Dedifferentiated amniotic fluid mesenchymal stem cell (primary cell): ENCODE measurements around the gene GNB5.
"Not testable (repeated sequence)": the region's sequence is repeated elsewhere in the genome, so short reads cannot be mapped to it uniquely, and the experiment has no call there.

Source experiments
- DNase-seq: peaks from one replicate; pipeline ENCODE4 v3.0.0-alpha.2; 2016; ENCODE audit errors: extremely low spot score

Gene GNB5

DNA sequence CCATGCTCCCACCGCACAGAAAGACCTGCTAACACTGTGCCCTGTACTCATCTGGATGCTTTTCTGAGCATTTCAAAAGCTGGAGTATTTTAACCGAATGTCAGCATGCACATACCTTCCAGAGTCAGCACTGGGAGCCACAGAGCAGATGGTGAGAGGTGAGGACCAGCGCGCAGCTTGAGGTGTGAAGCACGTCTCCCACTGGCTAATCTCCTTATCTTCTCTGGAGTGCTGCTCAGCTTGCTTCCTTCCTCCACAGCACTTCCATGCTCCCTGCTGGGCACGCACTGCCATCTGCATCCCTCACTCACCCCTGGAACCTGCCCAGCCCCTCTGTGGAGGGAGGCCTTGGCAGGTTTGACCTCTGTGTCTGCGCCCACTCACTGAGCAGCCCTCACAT, at the start of gene GNB5:
GNB5 (minus strand) TSS at position 186 of the 400 bp plus-strand sequence. CDS start 6,716 bp downstream, outside the sequence.
- no peak for DNase-seq

DNA sequence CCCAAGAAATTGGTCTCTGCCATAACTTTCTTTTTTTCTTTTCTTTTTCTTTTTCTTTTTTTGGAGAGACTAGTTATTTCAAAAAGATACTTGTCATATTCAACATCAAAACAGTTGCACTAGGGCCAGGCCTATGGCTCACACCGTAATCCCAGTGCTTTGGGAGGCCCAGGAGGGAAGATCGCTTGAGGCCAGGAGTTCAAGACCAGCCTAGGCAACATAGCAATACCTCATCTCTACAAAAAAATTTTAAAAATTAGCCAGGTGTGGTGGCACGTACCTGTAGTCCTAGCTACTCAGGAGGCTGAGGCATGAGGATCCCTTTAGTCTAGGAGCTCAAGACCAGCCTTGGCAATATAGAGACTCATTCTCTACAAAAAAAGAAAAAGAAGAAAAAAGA, 49.0 kb upstream of the GNB5 start:
- no peak for DNase-seq

DNA sequence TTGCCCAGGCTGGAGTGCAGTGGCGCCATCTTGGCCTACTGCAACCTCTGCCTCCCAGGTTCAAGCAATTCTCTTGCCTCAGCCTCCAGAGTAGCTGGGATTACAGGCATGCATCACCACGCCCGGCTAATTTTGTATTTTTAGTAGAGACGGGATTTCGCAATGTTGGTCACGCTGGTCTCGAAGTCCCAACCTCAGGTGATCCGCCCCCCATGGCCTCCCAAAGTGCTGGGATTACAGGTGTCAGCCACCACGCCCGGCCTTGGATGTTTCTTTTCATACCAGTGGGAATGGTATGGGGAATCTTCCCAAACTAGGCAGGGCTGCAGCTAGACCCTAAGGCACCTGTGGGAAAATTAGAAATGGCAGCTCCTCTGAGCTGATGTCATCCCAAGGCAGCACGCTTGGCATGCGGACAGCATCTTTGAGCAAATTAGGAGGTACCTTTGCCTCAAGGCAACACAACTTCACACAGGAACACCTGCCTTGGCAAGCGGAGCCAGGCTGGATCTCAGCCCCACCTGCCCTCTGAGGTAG, 47.9 kb upstream of the GNB5 start:
- DNase-seq: not testable (repeated sequence)

DNA sequence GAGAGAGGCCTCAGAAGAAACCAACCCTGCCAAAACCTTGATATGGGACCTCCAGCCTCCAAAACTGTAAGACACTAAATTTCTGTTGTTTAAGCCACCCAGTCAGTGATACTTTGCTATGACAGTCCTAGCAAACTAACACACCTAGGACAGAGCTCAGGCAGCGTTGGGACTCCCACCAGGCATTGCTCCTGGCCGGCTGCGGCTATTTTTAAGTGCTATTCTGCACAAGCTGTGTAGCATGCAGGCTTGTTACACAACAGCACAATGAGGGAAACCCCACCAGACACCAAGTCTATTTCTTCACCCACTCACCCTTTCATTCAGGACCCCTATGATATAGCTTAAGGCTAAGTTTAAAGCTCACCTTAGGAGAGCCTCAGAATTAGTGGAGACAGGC, 47.0 kb upstream of the GNB5 start:
- no peak for DNase-seq

DNA sequence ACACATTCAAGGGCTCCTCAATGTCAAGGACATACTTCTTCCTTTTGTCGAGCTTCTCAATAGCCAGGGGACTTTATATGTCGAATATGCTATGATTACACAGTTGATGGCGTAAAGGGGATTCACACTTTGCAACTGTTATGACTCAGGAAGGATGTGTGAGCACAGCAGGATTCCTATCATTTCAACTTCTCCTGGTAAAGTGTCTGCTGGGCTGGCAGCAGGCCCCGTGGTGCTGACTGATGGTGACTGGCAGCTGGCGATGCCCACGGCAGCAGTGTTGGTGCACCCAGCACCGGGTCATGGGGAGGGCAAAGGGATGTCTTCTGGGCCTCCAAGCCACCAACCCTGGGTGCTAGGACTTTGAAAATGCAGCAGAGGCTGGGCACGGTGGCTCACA, 44.8 kb upstream of the GNB5 start:
- no peak for DNase-seq

DNA sequence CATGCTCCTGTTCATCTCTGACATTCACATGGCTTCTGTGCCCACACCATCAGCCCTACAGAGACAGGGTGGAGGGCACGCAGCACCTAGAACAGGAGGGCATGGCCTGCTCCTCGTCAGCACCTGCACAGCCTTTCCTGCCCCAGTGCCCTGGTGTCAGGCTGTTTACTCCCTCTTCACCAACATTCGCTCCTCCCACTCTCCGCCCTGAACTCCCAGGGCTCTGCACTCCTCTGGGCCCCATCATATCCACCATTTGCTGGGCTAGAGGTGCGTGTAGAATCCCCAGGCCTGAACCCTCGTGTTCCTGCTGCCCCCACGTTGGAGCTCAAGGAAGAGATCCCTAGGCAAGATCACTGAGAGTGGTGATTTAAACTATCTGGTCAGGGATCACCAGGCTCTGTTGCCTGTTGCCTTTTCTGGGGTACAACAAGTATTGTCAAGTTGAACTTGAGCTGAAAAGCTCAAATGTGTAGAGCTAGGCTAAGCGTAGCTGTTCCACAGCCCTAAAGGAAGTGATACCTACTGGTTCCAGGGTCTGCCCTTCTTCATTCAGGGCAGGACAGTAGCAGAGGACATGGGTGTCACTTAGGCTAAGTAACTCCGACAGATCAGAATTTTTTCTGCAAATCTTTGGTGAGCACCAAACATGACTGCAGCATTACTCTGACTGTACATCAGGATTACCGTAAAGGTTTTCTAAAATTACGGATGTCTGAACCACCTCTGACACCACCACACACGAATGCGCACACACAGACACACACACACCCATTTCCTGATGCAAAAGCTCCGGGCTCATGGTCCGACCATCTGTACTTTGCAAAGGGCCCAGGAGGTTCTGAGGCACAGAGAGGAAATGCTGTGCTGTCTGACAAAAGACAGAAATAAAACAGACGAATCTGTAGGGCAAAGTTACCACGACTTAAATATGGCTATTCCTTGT, 43.7 kb upstream of the GNB5 start:
- no peak for DNase-seq

DNA sequence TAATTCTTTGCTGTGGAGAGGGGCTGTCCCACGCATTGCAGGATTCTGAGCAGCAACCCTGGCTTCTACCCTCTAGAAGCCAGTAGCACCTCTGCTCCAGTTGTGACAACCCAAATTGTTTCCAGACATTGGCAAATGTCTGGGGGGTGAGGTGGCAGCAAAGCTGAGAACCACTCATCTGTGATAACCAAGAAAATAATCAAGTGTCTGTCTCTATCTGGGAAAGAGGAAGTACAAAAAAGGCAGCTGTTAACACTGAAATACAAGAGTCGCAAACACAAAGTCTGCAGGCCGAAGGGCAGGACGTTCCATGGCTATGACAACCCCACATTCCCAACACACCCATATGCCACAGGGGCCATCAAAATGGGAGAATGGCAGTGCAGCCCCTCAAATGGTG, 42.2 kb upstream of the GNB5 start:
- DNase-seq: no peak

DNA sequence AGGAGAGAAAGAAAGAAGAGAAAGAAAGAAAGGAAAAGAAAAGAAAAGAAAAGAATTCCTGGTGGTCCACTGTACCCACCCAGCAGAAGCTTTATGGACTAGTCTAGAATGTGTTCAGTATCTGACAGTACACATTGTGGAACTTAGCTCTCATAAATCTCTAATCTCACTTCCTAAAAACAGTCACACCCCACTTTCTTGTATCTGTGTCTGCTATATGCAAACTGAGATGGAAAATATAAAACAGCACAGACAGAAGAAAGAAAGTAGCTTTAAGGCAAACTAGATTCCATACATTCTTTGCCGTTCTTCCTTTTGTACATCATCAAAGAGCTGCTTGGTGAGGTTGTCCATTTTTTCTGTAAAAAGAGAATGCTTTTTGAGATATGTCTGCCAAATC, 41.1 kb upstream of the GNB5 start:
- DNase-seq: no peak

DNA sequence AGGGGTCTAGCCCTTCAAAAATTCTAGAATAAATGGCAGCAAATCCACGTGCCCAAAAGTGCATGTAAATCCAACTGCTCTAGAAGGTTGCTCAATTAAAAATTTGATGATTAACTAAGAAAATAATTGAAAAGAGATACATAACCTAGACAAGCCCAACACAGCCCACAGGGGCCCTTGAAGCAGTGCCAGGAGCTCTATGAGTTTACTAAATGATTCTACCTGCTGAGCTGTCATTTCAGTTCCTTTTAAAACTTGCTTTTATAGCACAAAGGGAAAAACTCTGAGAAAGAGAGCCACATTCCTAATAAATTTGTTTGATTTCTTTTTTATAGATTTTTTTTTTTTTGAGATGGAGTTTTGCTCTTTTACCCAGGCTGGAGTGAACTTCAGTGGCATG, 38.9 kb upstream of the GNB5 start:
- no peak for DNase-seq

DNA sequence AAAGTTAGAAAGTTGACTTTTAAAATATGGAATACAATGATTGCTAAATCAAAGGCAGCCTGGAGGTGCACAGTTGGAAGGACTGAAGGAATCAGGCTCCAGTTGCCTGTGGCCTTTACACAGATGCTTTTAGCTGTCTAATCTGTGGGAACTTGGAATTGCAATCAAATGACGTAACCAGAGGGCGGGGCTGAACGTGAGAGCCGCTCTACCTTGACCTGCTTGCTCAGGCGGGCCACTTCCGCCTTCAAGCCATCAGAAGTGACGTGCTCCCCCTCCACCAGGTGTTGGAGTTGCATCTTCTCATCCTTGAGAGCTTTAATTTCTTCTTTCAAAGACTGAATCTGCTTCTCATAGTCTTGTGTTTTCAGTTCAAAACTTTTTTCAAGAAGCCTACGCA, 37.7 kb upstream of the GNB5 start:
- DNase-seq: no peak

DNA sequence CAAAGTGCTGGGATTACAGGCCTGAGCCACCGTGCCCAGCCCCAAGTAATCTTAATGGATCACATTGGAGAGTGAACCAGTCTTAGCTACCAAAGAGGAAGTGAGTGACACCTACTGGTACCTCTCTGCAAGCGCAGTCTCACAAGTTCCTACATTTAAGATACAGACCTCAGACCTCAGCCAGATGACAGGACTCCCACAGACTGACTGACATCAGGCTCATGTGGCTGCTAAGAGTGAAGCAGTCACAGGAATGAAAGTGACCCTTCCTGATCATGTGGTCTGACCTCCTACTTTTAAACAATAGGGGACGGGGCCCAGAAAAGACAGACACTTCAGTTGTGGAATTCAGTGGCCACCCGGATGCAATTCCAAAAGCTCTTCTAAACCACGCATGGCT, 36.3 kb upstream of the GNB5 start:
- DNase-seq: peak; percentile 91

DNA sequence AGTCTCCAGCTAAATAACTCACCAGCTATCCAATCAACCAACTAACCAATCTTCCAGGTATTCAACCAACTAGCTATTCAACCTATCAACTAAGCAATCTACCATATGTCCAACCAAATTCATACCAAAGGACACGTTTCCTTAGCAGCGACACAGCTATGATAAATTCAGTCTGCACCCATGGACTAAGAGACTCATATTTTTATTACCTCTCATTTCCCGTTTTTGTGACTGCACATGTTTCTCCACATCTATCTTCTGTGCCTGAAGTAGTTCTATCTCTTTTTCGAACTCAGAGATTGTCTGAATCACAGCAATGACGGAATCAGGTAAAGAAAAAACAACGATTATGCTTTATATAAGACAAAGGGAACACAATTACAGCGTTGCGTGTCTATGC, 34.0 kb upstream of the GNB5 start:
- DNase-seq: no peak

DNA sequence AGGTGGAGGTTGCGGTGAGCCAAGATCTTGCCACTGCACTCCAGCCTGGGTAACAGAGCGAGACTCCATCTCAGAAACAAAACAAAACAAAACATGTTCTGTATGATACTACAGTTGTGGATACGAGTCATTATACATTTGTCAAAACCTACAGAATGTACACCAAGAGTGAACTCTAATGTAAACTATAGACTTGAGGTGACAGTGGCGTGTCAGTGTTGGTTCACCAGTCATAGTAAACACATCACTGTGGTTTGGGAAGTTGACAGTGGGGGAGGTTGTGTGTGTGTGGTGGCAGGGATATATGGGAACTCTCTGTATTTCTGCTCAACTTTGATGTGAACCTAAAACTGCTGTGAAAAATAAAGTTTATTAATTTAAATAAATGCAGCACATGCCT, 33.0 kb upstream of the GNB5 start:
- no peak for DNase-seq

DNA sequence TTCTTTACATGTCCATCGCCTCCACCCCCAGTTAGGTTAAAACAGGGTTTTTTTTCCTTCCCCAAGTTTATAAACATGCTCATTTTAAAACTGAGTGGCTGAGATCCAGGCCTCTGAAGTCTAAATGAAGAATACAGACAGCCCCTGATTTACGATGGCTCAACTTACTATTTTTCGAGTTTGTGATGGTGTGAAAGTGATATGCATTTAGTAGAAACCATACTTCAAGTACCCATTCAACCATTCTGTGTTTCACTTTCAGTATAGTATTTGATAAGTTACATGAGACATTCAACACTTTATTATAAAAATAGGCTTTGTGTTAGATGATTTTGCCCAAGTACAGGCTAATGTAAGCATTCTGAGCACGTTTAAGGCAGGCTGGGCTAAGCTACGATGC, 30.5 kb upstream of the GNB5 start:
- no peak for DNase-seq

DNA sequence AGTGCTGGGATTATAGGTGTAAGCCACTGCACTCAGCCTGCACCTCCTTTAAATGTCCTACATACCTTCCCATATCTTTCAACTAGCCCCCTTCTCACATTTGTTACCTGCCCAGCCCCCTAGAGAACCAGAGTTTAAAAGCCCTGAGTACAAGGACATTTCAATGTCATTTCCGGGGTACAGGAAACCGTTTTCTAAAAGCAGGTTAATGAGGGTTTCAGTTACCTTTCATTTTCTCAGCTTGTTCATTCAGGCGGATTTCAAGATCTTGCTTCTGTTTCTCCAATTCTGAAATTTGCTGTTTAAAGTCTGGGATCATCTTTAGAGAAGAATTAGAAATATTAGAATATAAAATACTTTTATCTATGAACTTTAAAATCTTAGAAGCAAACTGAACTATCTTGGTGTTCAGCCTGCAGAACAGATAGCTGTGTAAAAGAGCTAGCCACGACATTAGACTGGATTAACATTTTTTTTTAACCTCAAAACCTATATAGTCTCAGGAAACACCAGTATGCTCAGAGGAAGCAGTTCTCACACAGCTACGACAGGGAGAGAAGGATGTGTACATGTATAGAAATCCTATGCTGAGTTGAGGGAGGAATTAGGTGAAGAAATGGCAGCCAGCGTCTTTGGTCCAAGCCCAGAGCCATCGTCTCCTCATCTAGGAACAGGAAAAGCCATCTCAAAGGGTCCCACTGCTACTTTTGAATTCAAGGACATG, 29.9 kb upstream of the GNB5 start:
- no peak for DNase-seq

DNA sequence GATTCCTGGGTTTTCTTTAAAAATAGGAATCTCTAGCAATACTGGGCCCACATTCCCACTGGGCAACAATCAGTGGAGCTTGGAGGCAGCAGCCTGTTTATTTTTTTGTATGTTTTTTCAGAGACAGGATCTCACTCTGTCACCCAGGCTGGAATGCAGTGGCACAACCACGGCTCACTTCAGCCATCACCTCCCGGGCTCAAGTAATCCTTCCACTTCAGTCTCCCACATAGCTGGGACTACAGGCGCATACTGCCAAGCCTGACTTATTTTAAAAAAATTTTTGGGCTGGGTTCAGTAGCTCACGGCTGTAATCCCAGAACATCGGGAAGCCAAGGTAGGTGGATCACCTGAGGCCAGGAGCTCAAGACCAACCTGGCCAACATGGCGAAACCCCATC, 29.1 kb upstream of the GNB5 start:
- no peak for DNase-seq

DNA sequence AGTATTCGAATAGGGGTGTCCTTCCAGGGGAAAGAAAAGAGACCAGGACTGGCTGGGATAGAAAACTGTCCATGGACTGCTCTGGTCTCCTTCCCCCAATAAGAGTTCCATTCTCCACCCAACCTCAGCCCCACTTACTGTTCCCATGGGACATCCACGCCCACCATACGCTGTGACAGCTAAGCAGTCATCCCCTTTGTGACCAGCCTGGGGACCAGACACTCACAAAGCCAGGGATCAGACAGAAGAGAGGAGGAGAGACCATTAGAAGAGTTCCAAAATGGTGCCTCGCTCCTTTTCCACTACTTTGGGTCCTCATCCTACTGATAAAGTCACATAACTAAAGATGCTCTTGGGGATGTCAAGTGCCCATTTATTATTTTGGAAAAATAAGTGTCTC, 27.6 kb upstream of the GNB5 start:
- no peak for DNase-seq

DNA sequence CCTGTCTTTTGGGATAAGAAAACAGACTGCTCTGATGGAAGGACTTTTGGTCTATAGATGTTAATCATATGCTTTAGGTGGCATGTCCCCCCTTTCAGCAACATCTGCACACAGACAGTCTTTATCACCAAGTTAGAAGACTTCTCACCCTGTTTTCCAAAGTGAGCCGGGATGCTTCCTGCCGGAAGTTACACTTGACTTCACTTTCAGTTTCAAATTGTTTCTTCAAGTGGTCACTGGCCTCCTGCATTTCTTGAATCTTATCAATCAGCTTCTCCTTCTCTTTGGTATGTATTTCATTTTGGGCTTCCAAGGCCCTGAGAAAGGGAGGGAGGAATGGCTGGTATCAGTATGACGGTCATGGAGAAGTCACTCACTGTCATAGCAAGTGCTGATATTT, 27.2 kb upstream of the GNB5 start:
- DNase-seq: no peak

DNA sequence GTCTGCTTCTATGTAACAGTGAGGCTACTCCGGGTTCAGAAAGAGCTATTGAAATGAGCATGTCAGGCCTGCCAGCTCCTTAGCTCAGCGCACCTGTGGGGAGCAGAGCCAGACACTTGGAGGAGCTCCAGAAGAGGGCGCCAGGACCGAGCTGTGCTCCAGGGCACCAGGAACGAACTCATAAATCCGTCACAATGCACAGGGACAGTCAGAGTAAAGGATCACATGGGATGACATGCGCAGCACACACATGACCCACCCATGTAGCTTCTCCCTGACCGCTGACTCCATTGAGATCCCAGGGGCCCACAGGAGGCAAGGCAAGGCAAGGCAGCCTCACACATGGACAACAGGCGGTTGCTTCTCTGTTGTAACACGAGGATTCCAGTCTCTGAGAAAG, 26.0 kb upstream of the GNB5 start:
- no peak for DNase-seq

DNA sequence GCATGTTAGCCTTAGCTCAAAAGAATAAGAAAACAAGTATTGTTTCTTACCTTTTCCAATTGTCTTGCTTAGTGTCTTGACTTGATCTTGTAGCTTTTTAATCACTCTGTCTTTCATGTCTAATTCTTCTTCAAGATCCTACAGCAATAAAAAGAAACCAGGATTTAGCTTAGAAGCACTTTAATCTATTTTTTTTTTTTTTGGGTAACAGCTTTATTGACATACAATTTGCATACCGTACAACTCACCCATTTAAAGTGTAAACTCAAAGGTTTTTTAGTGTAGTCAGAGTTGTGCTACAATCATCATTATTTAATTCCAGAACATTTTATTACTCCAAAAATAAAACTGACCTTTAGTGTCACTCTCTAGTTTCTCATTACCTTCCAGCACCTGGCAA, 23.4 kb upstream of the GNB5 start:
- DNase-seq: no peak

DNA sequence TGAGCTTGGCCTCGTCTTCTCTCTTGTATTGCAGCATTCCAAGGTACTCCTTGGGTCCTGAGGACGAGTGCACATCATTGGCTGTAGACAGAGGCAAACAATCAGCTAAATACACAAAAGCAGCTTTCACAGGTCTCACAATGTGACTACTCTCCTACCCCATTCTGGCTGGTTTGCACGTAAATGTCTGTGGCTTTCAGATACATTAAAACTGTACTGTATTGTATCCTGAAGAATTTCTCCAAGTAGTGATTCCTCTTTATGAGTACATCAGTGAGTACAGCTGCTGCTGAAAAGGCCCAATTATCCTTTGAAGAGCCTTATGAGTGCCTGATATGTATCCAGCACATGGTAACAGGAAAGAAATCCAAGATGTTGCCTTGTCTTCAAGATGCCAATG, 22.0 kb upstream of the GNB5 start:
- no peak for DNase-seq

DNA sequence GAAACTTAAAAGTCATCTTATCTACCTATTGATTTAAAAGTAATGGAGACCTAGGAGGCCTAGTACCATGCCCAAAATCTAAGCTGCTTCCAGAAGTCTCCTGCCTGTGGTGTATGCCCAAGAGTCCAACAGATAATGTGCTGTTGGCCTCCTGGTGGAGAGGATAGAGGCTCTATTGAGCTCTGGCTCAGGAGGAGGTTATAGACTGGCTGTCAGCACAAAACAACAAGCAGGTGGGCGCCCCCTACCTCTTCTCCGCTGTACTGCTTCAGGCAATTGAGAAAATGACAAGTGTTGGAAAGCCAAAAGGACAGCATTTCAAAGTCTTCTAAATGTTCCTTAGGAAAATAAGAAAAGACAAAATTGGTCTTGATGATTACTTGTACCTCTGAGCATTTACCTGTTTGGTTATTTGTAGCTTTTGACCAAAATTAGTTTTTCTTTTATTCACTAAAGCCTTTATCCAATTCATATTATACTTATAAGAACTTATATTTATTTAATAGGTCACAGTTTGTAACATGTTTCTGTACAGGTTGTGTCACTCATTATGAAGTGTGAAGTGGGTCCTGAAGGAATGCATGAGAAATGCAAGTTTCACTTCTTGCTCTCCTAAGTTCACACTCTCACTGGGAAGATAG, 17.2 kb upstream of the GNB5 start:
- DNase-seq: peak; percentile 17
